22Rv1 (cell line): ENCODE results near the gene MCOLN1.
A peak's percentile ranks its signal among the peaks of the same experiment; 100 is the strongest.

ENCODE experiments used
- H3K27ac ChIP-seq: fragments of 450-650 bp; 2 replicates; pipeline ENCODE4 v1.5.1; 2017
- ZFX ChIP-seq: fragments of 450-650 bp; IDR thresholded peaks from 2 replicates; pipeline ENCODE4 v1.6.1; 2017; ENCODE audit warnings: antibody characterized with exemption, borderline replicate concordance
- TF ChIP-seq, protein P1 (sequence below): fragments of 450-650 bp; IDR thresholded peaks from 2 replicates; pipeline ENCODE4 v1.5.1; 2017; ENCODE audit warnings: mild to moderate bottlenecking

The MCOLN1 gene

DNA sequence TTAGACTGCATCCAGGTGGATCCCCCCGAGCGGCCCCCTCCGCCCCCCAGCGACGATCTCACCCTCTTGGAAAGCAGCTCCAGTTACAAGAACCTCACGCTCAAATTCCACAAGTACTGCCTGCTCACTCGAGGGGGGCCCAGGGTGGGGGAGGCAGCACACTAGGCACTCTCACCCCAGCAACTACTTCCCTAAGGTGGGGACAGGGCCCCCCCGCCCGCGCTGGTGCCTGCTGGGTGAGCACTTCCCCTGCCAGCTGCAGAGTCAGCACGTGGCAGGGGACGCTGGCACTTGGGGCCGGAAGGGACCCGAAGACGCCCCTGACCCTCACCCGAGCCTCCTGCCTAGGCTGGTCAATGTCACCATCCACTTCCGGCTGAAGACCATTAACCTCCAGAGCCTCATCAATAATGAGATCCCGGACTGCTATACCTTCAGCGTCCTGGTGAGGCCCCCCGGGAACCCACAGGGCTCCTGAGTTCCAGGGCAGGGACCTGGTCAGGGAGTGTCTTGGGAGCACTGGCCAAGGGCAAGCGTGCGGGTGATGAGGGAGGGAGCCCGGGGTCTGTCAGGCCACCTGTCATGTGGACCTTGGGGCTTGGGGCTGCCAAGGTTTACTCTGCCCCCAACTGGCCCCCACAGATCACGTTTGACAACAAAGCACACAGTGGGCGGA, 5.2 kb downstream of the MCOLN1 start:
- TF ChIP-seq ZFX, result no peak
- TF ChIP-seq, protein P1, sequence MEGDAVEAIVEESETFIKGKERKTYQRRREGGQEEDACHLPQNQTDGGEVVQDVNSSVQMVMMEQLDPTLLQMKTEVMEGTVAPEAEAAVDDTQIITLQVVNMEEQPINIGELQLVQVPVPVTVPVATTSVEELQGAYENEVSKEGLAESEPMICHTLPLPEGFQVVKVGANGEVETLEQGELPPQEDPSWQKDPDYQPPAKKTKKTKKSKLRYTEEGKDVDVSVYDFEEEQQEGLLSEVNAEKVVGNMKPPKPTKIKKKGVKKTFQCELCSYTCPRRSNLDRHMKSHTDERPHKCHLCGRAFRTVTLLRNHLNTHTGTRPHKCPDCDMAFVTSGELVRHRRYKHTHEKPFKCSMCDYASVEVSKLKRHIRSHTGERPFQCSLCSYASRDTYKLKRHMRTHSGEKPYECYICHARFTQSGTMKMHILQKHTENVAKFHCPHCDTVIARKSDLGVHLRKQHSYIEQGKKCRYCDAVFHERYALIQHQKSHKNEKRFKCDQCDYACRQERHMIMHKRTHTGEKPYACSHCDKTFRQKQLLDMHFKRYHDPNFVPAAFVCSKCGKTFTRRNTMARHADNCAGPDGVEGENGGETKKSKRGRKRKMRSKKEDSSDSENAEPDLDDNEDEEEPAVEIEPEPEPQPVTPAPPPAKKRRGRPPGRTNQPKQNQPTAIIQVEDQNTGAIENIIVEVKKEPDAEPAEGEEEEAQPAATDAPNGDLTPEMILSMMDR, result no peak
- H3K27ac ChIP-seq, result no peak overlapping the region

DNA sequence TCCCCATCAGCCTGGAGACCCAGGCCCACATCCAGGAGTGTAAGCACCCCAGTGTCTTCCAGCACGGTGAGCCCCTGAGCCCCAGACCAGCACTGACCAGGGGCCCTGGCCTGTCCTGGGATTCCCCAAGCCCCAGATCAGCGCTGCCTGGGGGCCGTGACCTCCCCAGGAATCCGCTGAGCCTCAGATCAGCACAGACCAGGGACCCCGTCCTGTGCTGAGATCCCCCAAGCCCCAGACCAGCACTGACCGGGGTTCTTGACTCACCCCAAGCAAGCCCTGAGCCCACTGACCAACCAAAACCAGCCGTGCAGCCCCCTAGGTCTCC, 5.7 kb downstream of the MCOLN1 start:
- H3K27ac ChIP-seq, result no peak overlapping the region
- TF ChIP-seq, protein P1, result no peak
- TF ChIP-seq ZFX, result no peak

DNA sequence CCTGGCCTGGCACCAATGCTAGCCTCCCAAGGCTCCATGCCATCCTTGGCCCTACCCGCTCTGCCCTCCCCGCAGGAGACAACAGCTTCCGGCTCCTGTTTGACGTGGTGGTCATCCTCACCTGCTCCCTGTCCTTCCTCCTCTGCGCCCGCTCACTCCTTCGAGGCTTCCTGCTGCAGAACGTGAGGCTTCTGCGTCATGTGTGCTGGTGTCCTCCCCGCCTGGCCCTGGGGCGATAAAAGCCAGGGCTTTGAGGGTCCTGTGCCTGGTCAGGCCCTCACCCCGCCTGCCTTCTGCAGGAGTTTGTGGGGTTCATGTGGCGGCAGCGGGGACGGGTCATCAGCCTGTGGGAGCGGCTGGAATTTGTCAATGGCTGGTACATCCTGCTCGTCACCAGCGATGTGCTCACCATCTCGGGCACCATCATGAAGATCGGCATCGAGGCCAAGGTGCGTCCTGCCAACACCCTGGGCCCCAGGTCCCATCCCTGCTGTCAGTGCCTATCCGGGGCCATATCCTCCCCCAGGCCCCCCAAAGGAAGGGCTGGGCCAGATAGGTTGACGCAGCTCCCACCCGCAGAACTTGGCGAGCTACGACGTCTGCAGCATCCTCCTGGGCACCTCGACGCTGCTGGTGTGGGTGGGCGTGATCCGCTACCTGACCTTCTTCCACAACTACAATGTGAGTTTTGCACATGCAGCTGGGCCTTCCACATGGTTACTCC, 6.3 kb downstream of the MCOLN1 start:
- no peak overlapping the region for H3K27ac ChIP-seq
- TF ChIP-seq, protein P1, result no peak
- TF ChIP-seq ZFX, result no peak

DNA sequence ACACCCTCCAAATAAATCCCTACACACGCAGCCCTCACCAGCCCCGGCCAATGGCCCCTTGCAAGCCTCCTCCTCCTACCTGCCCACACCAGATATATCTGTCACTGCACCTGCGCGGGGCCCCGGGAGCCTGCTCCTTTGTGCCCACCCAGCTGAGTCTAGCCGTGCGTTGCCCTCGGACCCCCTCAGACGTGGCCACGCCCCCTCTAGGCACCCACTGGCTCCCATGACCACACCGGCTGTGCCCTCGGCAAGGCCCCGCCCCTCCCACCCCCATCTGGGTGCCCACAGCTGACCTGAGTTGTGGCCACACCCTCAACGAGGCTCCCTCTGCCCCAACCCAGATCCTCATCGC, 6.8 kb downstream of the MCOLN1 start:
- no peak overlapping the region for H3K27ac ChIP-seq
- TF ChIP-seq, protein P1, result no peak

DNA sequence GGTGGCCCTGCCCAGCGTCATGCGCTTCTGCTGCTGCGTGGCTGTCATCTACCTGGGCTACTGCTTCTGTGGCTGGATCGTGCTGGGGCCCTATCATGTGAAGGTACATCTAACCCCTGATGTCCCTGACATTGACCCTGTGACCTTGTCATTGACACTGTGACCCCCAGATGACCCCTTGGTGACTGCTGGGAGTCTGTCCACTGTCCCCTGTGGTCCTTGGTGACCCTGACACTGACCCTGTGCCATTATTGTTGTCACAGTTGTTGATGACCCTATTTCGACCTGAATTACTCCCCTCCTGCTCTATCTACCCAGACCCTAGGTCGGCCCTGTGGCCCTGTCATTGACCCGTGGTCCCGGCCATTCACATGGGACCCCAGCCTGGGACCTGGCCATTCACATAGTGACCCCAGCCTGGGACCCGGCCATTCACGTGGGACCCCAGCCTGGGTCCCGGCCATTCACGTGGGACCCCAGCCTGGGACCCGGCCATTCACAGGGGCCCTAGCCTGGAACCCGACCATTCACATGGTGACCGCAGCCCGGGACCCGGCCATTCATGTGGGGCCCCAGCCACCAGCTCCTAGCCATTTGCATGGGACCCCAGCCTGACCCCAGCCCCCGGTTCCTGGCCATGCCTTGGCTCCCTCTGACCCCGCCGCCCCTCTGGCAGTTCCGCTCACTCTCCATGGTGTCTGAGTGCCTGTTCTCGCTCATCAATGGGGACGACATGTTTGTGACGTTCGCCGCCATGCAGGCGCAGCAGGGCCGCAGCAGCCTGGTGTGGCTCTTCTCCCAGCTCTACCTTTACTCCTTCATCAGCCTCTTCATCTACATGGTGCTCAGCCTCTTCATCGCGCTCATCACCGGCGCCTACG, 7.4 kb downstream of the MCOLN1 start:
- H3K27ac ChIP-seq, result no peak overlapping the region
- TF ChIP-seq, protein P1, result no peak
- no peak for TF ChIP-seq ZFX

DNA sequence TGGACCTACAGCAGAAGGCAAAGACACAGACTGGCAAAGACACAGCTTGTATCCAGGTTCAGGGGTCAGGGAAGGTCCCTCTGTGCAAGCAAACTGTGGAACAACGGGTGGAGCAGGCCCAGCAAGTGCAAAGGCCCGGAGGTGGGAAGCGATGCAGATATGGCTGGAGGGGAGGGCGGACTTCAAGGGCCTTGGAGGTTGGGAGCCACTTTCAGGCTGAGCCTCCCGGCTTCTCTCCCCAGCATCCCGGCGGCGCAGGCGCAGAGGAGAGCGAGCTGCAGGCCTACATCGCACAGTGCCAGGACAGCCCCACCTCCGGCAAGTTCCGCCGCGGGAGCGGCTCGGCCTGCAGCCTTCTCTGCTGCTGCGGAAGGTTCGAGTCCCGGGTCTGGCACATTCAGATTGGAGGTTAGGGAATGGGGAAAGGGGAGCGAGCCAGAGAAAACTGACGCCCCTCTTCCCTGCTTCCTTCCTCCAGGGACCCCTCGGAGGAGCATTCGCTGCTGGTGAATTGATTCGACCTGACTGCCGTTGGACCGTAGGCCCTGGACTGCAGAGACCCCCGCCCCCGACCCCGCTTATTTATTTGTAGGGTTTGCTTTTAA, 11.0 kb downstream of the MCOLN1 start:
- TF ChIP-seq ZFX, result no peak
- TF ChIP-seq, protein P1, result no peak
- peak overlapping the region; percentile 83 for H3K27ac ChIP-seq
